Measurements from ENCODE around the gene L1CAM. TPM values are rescaled to one million over a fixed set of nuclear protein-coding genes. Genes with fewer than 3 reads are reported as not detected.

Gene L1CAM
- polyA plus RNA-seq, 3 donors, result 0.55 TPM; not detected in 2

GRCh38 chrX:153907456-153907855 is 21.5 kb upstream of the L1CAM start:
- no peak overlapping the region for H3K4me3 ChIP-seq (replicated peaks in 1 of 3; ENCODE audit: low read depth in 2 of 3, low read length in 3 of 3)
- WGBS (ENCODE audit: insufficient coverage), result no CpG with 5 or more reads among the region's 12 CpGs
- H3K9me3 ChIP-seq (replicated peaks in 1 of 2; ENCODE audit: control insufficient read depth in 1 of 2, insufficient read depth in 1 of 2, low read length in 2 of 2), result no peaks in the 10 kb centered on the region
- TF ChIP-seq CTCF (IDR thresholded peaks at IDR 0.05), result no peak
- no peak overlapping the region for H3K4me2 ChIP-seq (replicated peaks; ENCODE audit: extremely low read depth, low read length, poor library complexity, severe bottlenecking)
- H3K9ac ChIP-seq (ENCODE audit: insufficient read depth, low read length, poor library complexity, severe bottlenecking), result no peak overlapping the region
- no peak overlapping the region for H2AFZ ChIP-seq (ENCODE audit: insufficient read depth, low read depth, low read length, poor library complexity, severe bottlenecking)
- Mint-ChIP-seq H3K27ac (no peak overlapping the region), H3K27me3 (ENCODE audit: low read depth in 3 of 3) (peaks cover 0 to 45% (median 3%) of the 10 kb centered on the region in 3 donors), H3K4me3 (no peak overlapping the region), H3K36me3 (peaks cover 13 to 39% of the 10 kb centered on the region in 2 donors), H3K9me3 (peaks cover 0 to 10% (median 2%) of the 10 kb centered on the region in 7 donors), H3K4me1 (peaks cover 34% of the 10 kb centered on the region)
- no peaks in the 10 kb centered on the region for H3K79me2 ChIP-seq (ENCODE audit: insufficient read depth, low read length)
- H3K27ac ChIP-seq (ENCODE audit: low read depth in 1 of 2, low read length in 2 of 2), result no peak overlapping the region
- H3K36me3 ChIP-seq (replicated peaks in 1 of 2; ENCODE audit: control insufficient read depth in 1 of 2, insufficient read depth in 2 of 2, low read length in 2 of 2), result peaks cover 42 to 43% of the 10 kb centered on the region in 2 donors
- no peaks in the 10 kb centered on the region for H3K27me3 ChIP-seq (ENCODE audit: control insufficient read depth in 2 of 2, insufficient read depth in 2 of 2, low read length in 2 of 2)
- H4K20me1 ChIP-seq (ENCODE audit: insufficient read depth, low read length), result peaks cover 64% of the 10 kb centered on the region
- intact Hi-C loops (cut with micrococcal nuclease), result no loop called here
- H3K4me1 ChIP-seq (ENCODE audit: control insufficient read depth in 1 of 2, insufficient read depth in 2 of 2, low read length in 2 of 2), result peaks cover 29 to 32% of the 10 kb centered on the region in 2 donors
- no peak for DNase-seq

GRCh38 chrX:153906126-153906917 is 20.3 kb upstream of the L1CAM start:
- H3K4me3 ChIP-seq (replicated peaks in 1 of 3; ENCODE audit: low read depth in 2 of 3, low read length in 3 of 3), result no peak overlapping the region
- no peak overlapping the region for H3K4me3 Mint-ChIP-seq
- peaks cover 0 to 41% (median 3%) of the 10 kb centered on the region in 3 donors for H3K27me3 Mint-ChIP-seq (ENCODE audit: low read depth in 3 of 3)
- peak overlapping the region in 1 of 2 donors; percentile 28 for H3K27ac ChIP-seq (ENCODE audit: low read depth in 1 of 2, low read length in 2 of 2)
- H3K4me1 ChIP-seq (ENCODE audit: control insufficient read depth in 1 of 2, insufficient read depth in 2 of 2, low read length in 2 of 2), result peaks cover 41 to 44% of the 10 kb centered on the region in 2 donors
- H3K36me3 ChIP-seq (replicated peaks in 1 of 2; ENCODE audit: control insufficient read depth in 1 of 2, insufficient read depth in 2 of 2, low read length in 2 of 2), result peaks cover 31 to 32% of the 10 kb centered on the region in 2 donors
- no peak for TF ChIP-seq CTCF (IDR thresholded peaks at IDR 0.05)
- peaks cover 53% of the 10 kb centered on the region for H4K20me1 ChIP-seq (ENCODE audit: insufficient read depth, low read length)
- H3K79me2 ChIP-seq (ENCODE audit: insufficient read depth, low read length), result no peaks in the 10 kb centered on the region
- H3K9ac ChIP-seq (ENCODE audit: insufficient read depth, low read length, poor library complexity, severe bottlenecking), result no peak overlapping the region
- H3K27ac Mint-ChIP-seq, result peak overlapping the region in 1 of 7 donors; percentile 36
- H3K9me3 ChIP-seq (replicated peaks in 1 of 2; ENCODE audit: control insufficient read depth in 1 of 2, insufficient read depth in 1 of 2, low read length in 2 of 2), result no peaks in the 10 kb centered on the region
- no peaks in the 10 kb centered on the region for H3K27me3 ChIP-seq (ENCODE audit: control insufficient read depth in 2 of 2, insufficient read depth in 2 of 2, low read length in 2 of 2)
- intact Hi-C loops (cut with micrococcal nuclease), result no loop called here
- DNase-seq, result no peak
- H3K4me1 Mint-ChIP-seq, result peaks cover 45% of the 10 kb centered on the region
- WGBS (ENCODE audit: insufficient coverage), result 69% methylated on average over 7 of the region's 27 CpGs
- peaks cover 0 to 10% (median 0%) of the 10 kb centered on the region in 7 donors for H3K9me3 Mint-ChIP-seq
- peaks cover 7 to 28% of the 10 kb centered on the region in 2 donors for H3K36me3 Mint-ChIP-seq
- no peak overlapping the region for H2AFZ ChIP-seq (ENCODE audit: insufficient read depth, low read depth, low read length, poor library complexity, severe bottlenecking)
- H3K4me2 ChIP-seq (replicated peaks; ENCODE audit: extremely low read depth, low read length, poor library complexity, severe bottlenecking), result no peak overlapping the region

Measured in CD14-positive monocyte (primary cell).